ENCODE data around the gene TUBG2. TPM values are rescaled to one million over a fixed set of nuclear protein-coding genes. Genes with fewer than 3 reads are reported as not detected.

The TUBG2 gene
- total and polyA plus RNA-seq, 2 of the 8 experiments (the other 6 are each of a cell fraction or from before 2014, with no cell fraction given) = 14.8 to 16.6 TPM

GRCh38 chr17:42618442-42619150, 40.5 kb upstream of the TUBG2 start:
- 66% methylated on average over 9 of the region's 9 CpGs; no CpG with 5 or more reads in 1 of the 2 experiments for WGBS, 2 experiments (ENCODE audit: extremely low coverage in 1 of 2, insufficient coverage in 1 of 2, insufficient read length in 1 of 2, insufficient replicate concordance in 2 of 2, low coverage in 1 of 2, low lambda C conversion rate in 2 of 2, missing lambda C conversion rate in 1 of 2)
- no peaks in the 10 kb centered on the region for H3K9me3 ChIP-seq (ENCODE audit: insufficient read depth in 2 of 2, low read depth in 1 of 2, low read length in 1 of 2)
- H3K27ac ChIP-seq (ENCODE audit: low read depth, low read length) = no peak overlapping the region
- H4K5ac ChIP-seq (ENCODE audit: insufficient read length, low read depth, low read length) = no peak overlapping the region
- no peak overlapping the region for H3K56ac ChIP-seq (replicated peaks; ENCODE audit: insufficient read length, low read depth, low read length)
- no peak overlapping the region for H3K9ac ChIP-seq (replicated peaks in 1 of 4; ENCODE audit: extremely low read depth in 1 of 4, low read depth in 3 of 4, low read length in 3 of 4)
- H3K36me3 ChIP-seq (ENCODE audit: control insufficient read depth in 2 of 4, insufficient read depth in 4 of 4, low read length in 3 of 4) = peaks cover 13 to 23% (median 19%) of the 10 kb centered on the region in 4 experiments; a peak in 7 of 8 replicates
- no peaks in the 10 kb centered on the region for H3K79me1 ChIP-seq (ENCODE audit: low read depth, low read length)
- H4K8ac ChIP-seq (ENCODE audit: extremely low read depth, insufficient read depth, low read length) = 0 out of 2 replicates have a peak overlapping the region, but pooled peaks have one; percentile 12
- H3K27me3 ChIP-seq (replicated peaks in 1 of 4; ENCODE audit: control insufficient read depth in 3 of 4, extremely low read depth in 1 of 4, insufficient read depth in 3 of 4, low read length in 3 of 4) = no peaks in the 10 kb centered on the region
- no peak overlapping the region; the same call in 1 of the 2 replicates for H2BK15ac ChIP-seq (ENCODE audit: low read length)
- no peak overlapping the region for H3K4ac ChIP-seq (replicated peaks; ENCODE audit: insufficient read length, low read depth, low read length)
- no peak overlapping the region for H2AK5ac ChIP-seq (ENCODE audit: low read depth, low read length)
- no peak overlapping the region for H2BK120ac ChIP-seq (replicated peaks; ENCODE audit: low read depth, low read length)
- H2BK20ac ChIP-seq (ENCODE audit: low read length) = no peak overlapping the region
- peak overlapping the region in 1 of 2 experiments; percentile 26; a peak in 1 of 4 replicates for H3K4me2 ChIP-seq (ENCODE audit: insufficient read depth in 1 of 2, low read depth in 2 of 2, low read length in 2 of 2)
- no peaks in the 10 kb centered on the region for H3K79me2 ChIP-seq (ENCODE audit: control insufficient read depth in 1 of 2, insufficient read depth in 2 of 2, low read length in 2 of 2)
- ChIA-PET CTCF (ENCODE audit: partially characterized antibody) (interaction anchor here (0.7 to 3.8 kb wide), 18 partner anchors 9 to 107 kb away, joined by 3 to 37 read pairs (median 5); partner anchors contain the start of genes RETREG3, TUBG1 and TUBG2), POLR2A (ENCODE audit: partially characterized antibody) (interaction anchor here (0.6 to 1.9 kb wide), 17 partner anchors 9 to 514 kb away, joined by 3 to 12 read pairs (median 3); partner anchors contain the start of genes PSMC3IP, RETREG3, TUBG1 and TUBG2)
- H2BK12ac ChIP-seq (ENCODE audit: low read depth, low read length) = no peak overlapping the region
- no peak overlapping the region for H3K23ac ChIP-seq (ENCODE audit: insufficient read length)
- H3K18ac ChIP-seq (ENCODE audit: extremely low read depth, low read length) = peak overlapping the region; percentile 20; the same call in 1 of the 2 replicates
- FAIRE-seq (peak; percentile 28), DNase-seq (ENCODE audit: low read depth in 1 of 2, low spot score in 2 of 2) (peak in 1 of 2 experiments; percentile 77)
- H4K91ac ChIP-seq (replicated peaks; ENCODE audit: insufficient read length, low read length) = no peak overlapping the region
- H3K23me2 ChIP-seq (ENCODE audit: low read depth, low read length) = no peaks in the 10 kb centered on the region
- H3K4me1 ChIP-seq (replicated peaks in 1 of 4; ENCODE audit: control insufficient read depth in 3 of 4, insufficient read depth in 4 of 4, low read length in 3 of 4) = peaks cover 0 to 4% (median 4%) of the 10 kb centered on the region in 4 experiments; a peak in 3 of 7 replicates
- H4K20me1 ChIP-seq (replicated peaks in 1 of 2; ENCODE audit: control insufficient read depth in 1 of 2, insufficient read depth in 2 of 2, low read length in 2 of 2) = peaks cover 0 to 2% of the 10 kb centered on the region in 2 experiments
- no peak overlapping the region for H3K4me3 ChIP-seq (ENCODE audit: extremely low read depth in 1 of 4, insufficient read depth in 2 of 4, low read depth in 3 of 4, low read length in 4 of 4)
- H2BK5ac ChIP-seq (ENCODE audit: low read depth, low read length) = no peak overlapping the region
- no peak overlapping the region for H3K14ac ChIP-seq (ENCODE audit: insufficient read length)
- H2AFZ ChIP-seq (ENCODE audit: low read length) = no peak overlapping the region
- no peak for TF ChIP-seq SP4 (IDR thresholded peaks at IDR 0.05; ENCODE audit: low read length)
- TF ChIP-seq RAD21 (IDR thresholded peaks at IDR 0.05 in 1 of 2, conservative IDR thresholded peaks at IDR 0.05 in 1 of 2; ENCODE audit: low read depth in 2 of 2, low read length in 2 of 2) = peak; percentile 60 to 71
- no peak for TF ChIP-seq CBX5 (IDR thresholded peaks at IDR 0.05; ENCODE audit: low read depth, low read length)
- TF ChIP-seq CREB1 (IDR thresholded peaks at IDR 0.05) = no peak
- peak; percentile 31; the same call in 1 of the 2 replicates for TF ChIP-seq E2F6 (IDR thresholded peaks at IDR 0.05)
- TF ChIP-seq TAF7 (optimal IDR thresholded peaks at IDR 0.05; ENCODE audit: borderline replicate concordance, low read depth, low read length) = no peak
- no peak for TF ChIP-seq TCF12 (IDR thresholded peaks at IDR 0.05; ENCODE audit: low read depth, low read length)
- TF ChIP-seq NRF1 (IDR thresholded peaks at IDR 0.05; ENCODE audit: low read depth, low read length) = no peak
- peak; percentile 66 for TF ChIP-seq MAX (IDR thresholded peaks at IDR 0.05)
- no peak for TF ChIP-seq CBX8 (IDR thresholded peaks at IDR 0.05; ENCODE audit: borderline replicate concordance, low read depth, low read length)
- TF ChIP-seq RXRA (IDR thresholded peaks at IDR 0.05; ENCODE audit: insufficient read depth, low read depth, low read length) = no peak
